Vagina (tissue), 2 donors: ENCODE results near the gene PLP1. TPM values are rescaled to one million over a fixed set of nuclear protein-coding genes. Genes with fewer than 3 reads are reported as not detected.
A peak's percentile ranks its signal among the peaks of the same experiment; 100 is the strongest.

ENCODE experiments used
- DNase-seq, 2 donors: peaks; one replicate each; pipeline ENCODE4 v3.0.0-alpha.2; 2017; ENCODE audit errors: extremely low spot score in 2 of 2
- H3K27ac ChIP-seq: fragments of 200-600 bp; sonication (generic); one replicate; pipeline ENCODE4 v1.5.1; 2019
- H3K27me3 ChIP-seq: fragments of 200-600 bp; sonication (generic); one replicate; pipeline ENCODE4 v1.5.1; 2019
- H3K36me3 ChIP-seq, 2 donors: fragments of 200-600 bp; sonication (generic); one replicate each; pipeline ENCODE4 v1.5.1; 2017 to 2019
- H3K4me1 ChIP-seq: fragments of 200-600 bp; sonication (generic); one replicate; pipeline ENCODE4 v1.5.1; 2019
- H3K4me3 ChIP-seq, 2 donors: fragments of 200-600 bp; sonication (generic); 1 replicate in 1 of 2; 2 replicates in 1 of 2; pipeline ENCODE4 v1.5.1; 2016 to 2019
- H3K9me3 ChIP-seq: fragments of 200-600 bp; sonication (generic); one replicate; pipeline ENCODE4 v1.5.1; 2019
- POLR2A ChIP-seq, 2 donors: fragments of 450-650 bp; IDR thresholded peaks; one replicate each; pipeline ENCODE4 v1.6.1; 2017; ENCODE audit warnings: antibody characterized with exemption in 2 of 2, mild to moderate bottlenecking in 2 of 2, moderate library complexity in 2 of 2
- POLR2AphosphoS5 ChIP-seq, 2 donors: sonication (generic); formaldehyde crosslinking; IDR thresholded peaks; one replicate each; pipeline ENCODE4 v1.9.0; 2017; ENCODE audit warnings: antibody characterized with exemption in 2 of 2, mild to moderate bottlenecking in 2 of 2, low read depth in 1 of 2; ENCODE audit not compliant: insufficient read depth in 1 of 2
- intact Hi-C: fragments of 100-400 bp; cut with DNase I; formaldehyde crosslinking; loops from one replicate; pipeline ENCODE4 v1.15.1; 2023
- total RNA-seq: library from RNA; depleted of rRNA; stranded (reverse); fragments of >200 nt; gene quantifications from one replicate; pipeline ENCODE4 v1.2.3, GENCODE V29; 2016
- TF ChIP-seq, protein P1 (sequence below), 3 experiments: fragments of 450-650 bp in 2 of 3; fragments of 200-600 bp in 1 of 3; sonication (generic) in 1 of 3; IDR thresholded peaks; one replicate each; pipeline ENCODE4 v1.5.1; 2017 to 2019; ENCODE audit warnings: antibody characterized with exemption in 3 of 3, mild to moderate bottlenecking in 2 of 3, moderate library complexity in 2 of 3

PLP1 gene
- total RNA-seq, 1 donor from 2014 or later = 8.8 TPM

DNA sequence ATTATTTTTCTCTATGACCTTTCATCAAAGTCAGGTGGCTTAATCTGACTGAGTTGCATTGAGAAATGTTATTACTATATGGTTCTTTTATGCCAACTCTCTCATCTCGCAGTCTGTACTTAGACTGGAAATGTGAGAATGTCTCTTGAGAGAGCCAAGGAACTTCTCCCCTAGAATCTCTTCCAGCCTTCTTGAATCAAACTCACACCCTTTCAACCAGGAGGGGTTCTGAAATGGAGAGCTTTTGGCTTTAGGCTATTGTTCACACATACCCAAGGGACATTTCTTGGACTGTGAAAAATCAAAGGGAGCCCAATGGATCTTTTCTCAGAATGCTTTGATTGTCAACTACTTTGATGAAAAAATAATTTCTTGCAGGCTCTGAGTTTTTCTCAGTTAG is 5.1 kb downstream of the PLP1 start:
- no peak for TF ChIP-seq POLR2AphosphoS5 (IDR thresholded peaks at IDR 0.05; ENCODE audit: insufficient read depth in 1 of 2, low read depth in 1 of 2)
- TF ChIP-seq, protein P1, sequence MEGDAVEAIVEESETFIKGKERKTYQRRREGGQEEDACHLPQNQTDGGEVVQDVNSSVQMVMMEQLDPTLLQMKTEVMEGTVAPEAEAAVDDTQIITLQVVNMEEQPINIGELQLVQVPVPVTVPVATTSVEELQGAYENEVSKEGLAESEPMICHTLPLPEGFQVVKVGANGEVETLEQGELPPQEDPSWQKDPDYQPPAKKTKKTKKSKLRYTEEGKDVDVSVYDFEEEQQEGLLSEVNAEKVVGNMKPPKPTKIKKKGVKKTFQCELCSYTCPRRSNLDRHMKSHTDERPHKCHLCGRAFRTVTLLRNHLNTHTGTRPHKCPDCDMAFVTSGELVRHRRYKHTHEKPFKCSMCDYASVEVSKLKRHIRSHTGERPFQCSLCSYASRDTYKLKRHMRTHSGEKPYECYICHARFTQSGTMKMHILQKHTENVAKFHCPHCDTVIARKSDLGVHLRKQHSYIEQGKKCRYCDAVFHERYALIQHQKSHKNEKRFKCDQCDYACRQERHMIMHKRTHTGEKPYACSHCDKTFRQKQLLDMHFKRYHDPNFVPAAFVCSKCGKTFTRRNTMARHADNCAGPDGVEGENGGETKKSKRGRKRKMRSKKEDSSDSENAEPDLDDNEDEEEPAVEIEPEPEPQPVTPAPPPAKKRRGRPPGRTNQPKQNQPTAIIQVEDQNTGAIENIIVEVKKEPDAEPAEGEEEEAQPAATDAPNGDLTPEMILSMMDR (IDR thresholded peaks at IDR 0.05) = no peak
- TF ChIP-seq POLR2A (IDR thresholded peaks at IDR 0.05) = no peak
- H3K4me3 ChIP-seq = no peak overlapping the region
- no peaks in the 10 kb centered on the region for H3K27me3 ChIP-seq
- no peaks in the 10 kb centered on the region for H3K9me3 ChIP-seq
- intact Hi-C loops = no loop called here
- H3K36me3 ChIP-seq = no peaks in the 10 kb centered on the region
- no peaks in the 10 kb centered on the region for H3K4me1 ChIP-seq
- no peak overlapping the region for H3K27ac ChIP-seq
- DNase-seq = no peak

- TF ChIP-seq POLR2AphosphoS5 (IDR thresholded peaks at IDR 0.05; ENCODE audit: insufficient read depth in 1 of 2, low read depth in 1 of 2) (no peak), POLR2A (IDR thresholded peaks at IDR 0.05) (no peak)
- TF ChIP-seq, protein P1 (IDR thresholded peaks at IDR 0.05) = no peak
- no peak overlapping the region for H3K4me3 ChIP-seq
- H3K36me3 ChIP-seq = no peaks in the 10 kb centered on the region
- no peaks in the 10 kb centered on the region for H3K4me1 ChIP-seq
- no peaks in the 10 kb centered on the region for H3K9me3 ChIP-seq
- DNase-seq = peak in 1 of 2 donors; percentile 54
- H3K27ac ChIP-seq = no peak overlapping the region
- H3K27me3 ChIP-seq = no peaks in the 10 kb centered on the region
- intact Hi-C loops = no loop called here
Measured at GRCh38 chrX:103782640-103783039, 6.0 kb downstream of the PLP1 start.

DNA sequence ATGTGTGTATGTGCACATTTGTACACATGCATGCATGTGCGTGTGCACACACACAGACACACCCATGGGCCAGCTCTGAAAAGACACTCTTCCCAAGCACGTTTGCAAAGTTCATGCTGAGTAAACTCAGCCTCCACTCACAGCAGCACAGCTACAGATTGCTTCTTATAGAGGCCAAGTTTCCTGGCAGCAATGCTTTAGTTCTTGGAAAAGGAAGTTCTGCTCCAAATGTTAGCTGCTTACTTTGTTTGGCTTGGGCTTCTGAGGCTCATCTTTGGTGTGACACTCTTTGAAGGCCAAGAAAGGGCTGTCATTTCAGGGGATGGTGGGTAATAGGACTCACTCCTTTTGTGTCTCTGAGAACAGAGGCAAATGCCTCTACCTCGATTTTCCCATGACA is 6.6 kb downstream of the PLP1 start:
- no peaks in the 10 kb centered on the region for H3K27me3 ChIP-seq
- intact Hi-C loops = no loop called here
- no peaks in the 10 kb centered on the region for H3K9me3 ChIP-seq
- no peaks in the 10 kb centered on the region for H3K36me3 ChIP-seq
- DNase-seq = peak in 1 of 2 donors; percentile 22
- H3K4me1 ChIP-seq = no peaks in the 10 kb centered on the region
- H3K4me3 ChIP-seq = no peak overlapping the region
- TF ChIP-seq, protein P1 (IDR thresholded peaks at IDR 0.05) = no peak
- TF ChIP-seq POLR2AphosphoS5 (IDR thresholded peaks at IDR 0.05; ENCODE audit: insufficient read depth in 1 of 2, low read depth in 1 of 2) (no peak), POLR2A (IDR thresholded peaks at IDR 0.05) (no peak)
- no peak overlapping the region for H3K27ac ChIP-seq

DNA sequence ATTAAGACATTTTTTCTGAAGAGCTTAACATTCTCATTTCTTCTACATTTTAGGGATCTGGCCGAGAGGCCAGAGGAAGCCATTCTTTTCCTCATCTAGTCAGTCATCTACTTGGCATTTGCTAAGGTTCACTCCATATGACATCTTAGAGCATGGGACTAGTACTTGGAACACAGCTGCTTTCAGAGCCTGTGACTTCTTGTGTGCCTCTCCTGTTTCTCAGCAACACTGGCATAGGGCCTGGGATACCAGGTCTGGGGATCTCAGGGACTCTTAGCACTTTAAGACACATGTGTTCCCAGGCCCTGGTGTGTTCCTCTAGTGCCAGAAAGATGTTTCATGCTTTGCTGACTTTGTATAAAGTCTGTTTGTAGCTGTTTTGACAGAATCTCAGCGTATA is 7.3 kb downstream of the PLP1 start:
- TF ChIP-seq, protein P1 (IDR thresholded peaks at IDR 0.05) = no peak
- TF ChIP-seq POLR2AphosphoS5 (IDR thresholded peaks at IDR 0.05; ENCODE audit: insufficient read depth in 1 of 2, low read depth in 1 of 2) = no peak
- intact Hi-C loops = no loop called here
- Histone ChIP-seq H3K36me3 (no peaks in the 10 kb centered on the region), H3K27ac (no peak overlapping the region), H3K9me3 (no peaks in the 10 kb centered on the region), H3K27me3 (no peaks in the 10 kb centered on the region), H3K4me3 (no peak overlapping the region), H3K4me1 (no peaks in the 10 kb centered on the region)
- peak in 1 of 2 donors; percentile 34 for DNase-seq

DNA sequence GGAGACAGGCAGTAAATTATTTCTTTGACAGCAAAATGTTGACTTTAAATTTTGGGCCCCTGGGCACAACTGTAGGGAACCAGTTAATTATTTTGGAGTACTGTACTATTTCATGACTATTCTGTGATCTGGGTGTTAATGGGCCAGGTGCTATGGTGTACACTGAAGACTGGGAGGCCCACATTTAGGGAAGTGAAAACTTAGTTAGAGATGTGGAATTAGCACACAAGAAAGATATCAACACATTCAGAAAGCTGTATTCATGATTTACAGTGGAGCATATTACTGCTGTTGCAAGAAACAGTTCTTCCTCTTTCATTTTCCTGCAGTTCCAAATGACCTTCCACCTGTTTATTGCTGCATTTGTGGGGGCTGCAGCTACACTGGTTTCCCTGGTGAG is 12.4 kb downstream of the PLP1 start:
- H3K27me3 ChIP-seq = no peaks in the 10 kb centered on the region
- no peaks in the 10 kb centered on the region for H3K36me3 ChIP-seq
- H3K9me3 ChIP-seq = no peaks in the 10 kb centered on the region
- H3K27ac ChIP-seq = no peak overlapping the region
- DNase-seq = peak in 1 of 2 donors; percentile 10
- H3K4me3 ChIP-seq = no peak overlapping the region
- TF ChIP-seq POLR2A (IDR thresholded peaks at IDR 0.05) (no peak), POLR2AphosphoS5 (IDR thresholded peaks at IDR 0.05; ENCODE audit: insufficient read depth in 1 of 2, low read depth in 1 of 2) (no peak)
- TF ChIP-seq, protein P1 (IDR thresholded peaks at IDR 0.05) = no peak
- intact Hi-C loops = no loop called here
- H3K4me1 ChIP-seq = no peaks in the 10 kb centered on the region
